Astrocyte (in vitro differentiated cells and primary cell): ENCODE measurements around the gene CCDC174. TPM values are rescaled to one million over a fixed set of nuclear protein-coding genes. Genes with fewer than 3 reads are reported as not detected.

Experiments
- DNase-seq: peaks from one replicate; pipeline ENCODE4 v3.0.0-alpha.2; 2010; ENCODE audit warnings: low read depth
- FAIRE-seq: peaks from 2 replicates; lab custom pipeline; 2011; peaks lifted over from hg19 to GRCh38; lab: Jason Lieb, UNC
- H2AFZ ChIP-seq: 2 replicates; pipeline ENCODE4 v1.6.0; 2012; ENCODE audit warnings: low read depth, low read length, inconsistent platforms
- H3K27ac ChIP-seq: 2 replicates; pipeline ENCODE4 v1.5.1; 2011; ENCODE audit warnings: low read depth, low read length, inconsistent platforms
- H3K27me3 ChIP-seq: 2 replicates; pipeline ENCODE4 v1.6.0; 2011; ENCODE audit warnings: low read length, inconsistent platforms; ENCODE audit not compliant: insufficient read depth
- H3K36me3 ChIP-seq: 2 replicates; pipeline ENCODE4 v1.5.1; 2011; ENCODE audit warnings: low read length, inconsistent platforms; ENCODE audit not compliant: insufficient read depth
- H3K4me1 ChIP-seq: 2 replicates; pipeline ENCODE4 v1.5.1; 2011; ENCODE audit warnings: low read length, inconsistent platforms; ENCODE audit not compliant: insufficient read depth
- H3K4me2 ChIP-seq: 2 replicates; pipeline ENCODE4 v1.6.0; 2012; ENCODE audit warnings: low read length, inconsistent platforms
- H3K4me3 ChIP-seq: 2 replicates; pipeline ENCODE4 v1.5.1; 2011; ENCODE audit warnings: low read depth, mild to moderate bottlenecking, low read length, inconsistent platforms; ENCODE audit not compliant: insufficient read depth
- H3K79me2 ChIP-seq: 2 replicates; pipeline ENCODE4 v1.6.0; 2012; ENCODE audit warnings: mild to moderate bottlenecking, low read length, inconsistent platforms; ENCODE audit not compliant: insufficient read depth
- H3K9ac ChIP-seq: 2 replicates; pipeline ENCODE4 v1.6.0; 2012; ENCODE audit warnings: mild to moderate bottlenecking, low read length, inconsistent platforms
- H3K9me3 ChIP-seq: 2 replicates; pipeline ENCODE4 v1.5.1; 2012; ENCODE audit warnings: low read depth, mild to moderate bottlenecking, low read length, inconsistent platforms; ENCODE audit not compliant: insufficient read depth
- H4K20me1 ChIP-seq: 2 replicates; pipeline ENCODE4 v1.6.0; 2012; ENCODE audit warnings: low read length, inconsistent platforms; ENCODE audit not compliant: insufficient read depth
- H3K27ac Mint-ChIP-seq: one replicate; pipeline ENCODE4 v1.8.0; 2021; ENCODE audit warnings: mild to moderate bottlenecking, mixed read lengths; ENCODE audit not compliant: unreplicated experiment
- H3K27me3 Mint-ChIP-seq: one replicate; pipeline ENCODE4 v1.8.0; 2021; ENCODE audit warnings: low read depth, mixed read lengths; ENCODE audit not compliant: unreplicated experiment
- H3K36me3 Mint-ChIP-seq: one replicate; pipeline ENCODE4 v1.8.0; 2021; ENCODE audit warnings: low read depth, mixed read lengths; ENCODE audit not compliant: unreplicated experiment
- H3K4me1 Mint-ChIP-seq: one replicate; pipeline ENCODE4 v1.8.0; 2021; ENCODE audit warnings: low read depth, mixed read lengths; ENCODE audit not compliant: unreplicated experiment
- H3K4me3 Mint-ChIP-seq: one replicate; pipeline ENCODE4 v1.8.0; 2021; ENCODE audit warnings: mild to moderate bottlenecking, moderate library complexity, mixed read lengths; ENCODE audit not compliant: unreplicated experiment
- H3K9me3 Mint-ChIP-seq: one replicate; pipeline ENCODE4 v1.8.0; 2021; ENCODE audit warnings: mild to moderate bottlenecking, mixed read lengths; ENCODE audit not compliant: unreplicated experiment
- CTCF ChIP-seq: IDR thresholded peaks from 2 replicates; pipeline ENCODE4 v1.5.1; 2011; ENCODE audit warnings: low read depth, mild to moderate bottlenecking, inconsistent platforms, low read length, moderate library complexity; ENCODE audit not compliant: insufficient read depth
- EZH2 ChIP-seq: IDR thresholded peaks from 2 replicates; pipeline ENCODE4 v1.6.1; 2012; ENCODE audit warnings: mild to moderate bottlenecking, low read length, inconsistent platforms; ENCODE audit not compliant: insufficient read depth
- total RNA-seq: library from RNA; stranded (reverse); gene quantifications from 2 replicates; pipeline ENCODE4 v1.2.1, GENCODE V29; 2021

CCDC174 gene
- total RNA-seq, 1 donor from 2014 or later = 17.4 TPM

DNA sequence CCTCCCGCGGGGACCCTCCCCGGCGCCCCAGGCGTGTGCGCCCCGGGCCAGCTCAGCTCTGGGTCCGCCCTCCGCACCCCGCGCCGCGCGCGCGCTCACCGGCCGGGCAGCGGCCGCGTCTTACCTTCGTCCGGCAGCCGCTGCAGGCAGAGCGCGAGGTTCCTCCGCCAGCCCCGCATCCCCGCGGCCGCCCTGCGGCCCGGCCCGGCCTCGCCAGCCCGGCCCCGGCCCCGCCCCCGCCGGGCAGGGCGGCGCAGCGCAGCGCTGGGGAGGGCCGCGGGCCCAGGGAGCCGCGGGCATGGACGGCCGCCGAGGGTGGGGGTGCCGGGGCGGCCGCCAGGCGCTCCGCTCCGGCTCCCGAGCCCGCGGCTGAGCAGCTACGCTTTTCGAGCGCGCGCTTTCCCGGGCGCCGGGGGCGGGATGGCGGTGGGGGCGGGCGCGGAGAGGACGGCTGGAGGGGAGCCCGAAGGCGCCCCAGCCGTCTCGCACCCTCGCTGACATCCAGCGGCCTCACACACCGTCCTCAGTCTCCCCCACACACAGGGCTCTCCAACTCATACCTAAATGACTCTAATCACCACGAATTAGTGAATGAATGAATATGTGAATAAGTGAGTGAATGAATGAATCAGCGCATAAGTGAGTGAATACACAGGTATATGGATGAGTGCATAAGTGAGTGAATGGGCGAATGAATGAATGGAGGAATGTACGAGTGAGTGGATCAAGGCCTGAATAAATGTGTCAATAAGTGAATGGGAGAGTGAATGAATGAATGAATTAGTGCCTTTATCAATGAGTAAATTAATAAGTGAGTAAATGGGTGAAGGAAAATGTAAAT lies 48.5 kb upstream of the CCDC174 start:
- peaks cover 12% of the 10 kb centered on the region for H3K4me1 Mint-ChIP-seq
- H3K36me3 Mint-ChIP-seq = no peaks in the 10 kb centered on the region
- FAIRE-seq (no peak), DNase-seq (no peak)
- Histone ChIP-seq H3K27me3 (peaks cover 39% of the 10 kb centered on the region), H3K9ac (no peak overlapping the region), H3K36me3 (no peaks in the 10 kb centered on the region), H3K4me3 (peak overlapping the region; percentile 23), H2AFZ (peak overlapping the region; percentile 41), H3K4me1 (peaks cover 4% of the 10 kb centered on the region), H3K27ac (no peak overlapping the region), H3K4me2 (peak overlapping the region; percentile 72), H4K20me1 (no peaks in the 10 kb centered on the region), H3K79me2 (no peaks in the 10 kb centered on the region), H3K9me3 (peaks cover 4% of the 10 kb centered on the region)
- H3K27me3 Mint-ChIP-seq = peaks cover 42% of the 10 kb centered on the region
- H3K27ac Mint-ChIP-seq = no peak overlapping the region
- no peaks in the 10 kb centered on the region for H3K9me3 Mint-ChIP-seq
- H3K4me3 Mint-ChIP-seq = peak overlapping the region; percentile 60
- TF ChIP-seq CTCF (no peak), EZH2 (peak; percentile 25)

DNA sequence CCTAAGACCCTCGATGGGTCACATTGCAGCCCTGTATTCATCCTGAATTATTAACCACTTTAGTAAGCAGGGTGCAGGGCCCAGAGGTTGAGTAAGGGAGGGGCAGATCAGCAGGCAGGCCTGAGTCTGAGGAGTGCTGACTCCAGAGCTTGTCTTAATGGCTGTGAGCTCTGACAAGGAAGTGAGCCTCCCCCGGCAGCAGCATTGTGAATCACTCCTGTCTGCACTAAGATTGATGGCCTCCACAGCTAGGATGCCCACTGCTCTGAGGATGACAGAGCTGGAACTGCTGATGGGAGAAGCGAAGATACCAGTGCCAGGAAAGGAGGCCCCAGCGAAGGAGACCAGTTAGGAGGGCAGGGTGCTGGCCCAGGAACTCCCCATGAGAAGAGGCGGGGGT lies 46.5 kb upstream of the CCDC174 start:
- peaks cover 4% of the 10 kb centered on the region for H3K4me1 ChIP-seq
- no peak overlapping the region for H3K9ac ChIP-seq
- no peak overlapping the region for H3K27ac ChIP-seq
- no peaks in the 10 kb centered on the region for H3K79me2 ChIP-seq
- DNase-seq (peak; percentile 28), FAIRE-seq (no peak)
- H2AFZ ChIP-seq = no peak overlapping the region
- H3K36me3 ChIP-seq = no peaks in the 10 kb centered on the region
- H3K9me3 Mint-ChIP-seq = no peaks in the 10 kb centered on the region
- H3K9me3 ChIP-seq = peaks cover 4% of the 10 kb centered on the region
- no peaks in the 10 kb centered on the region for H3K36me3 Mint-ChIP-seq
- no peak overlapping the region for H3K4me3 ChIP-seq
- no peaks in the 10 kb centered on the region for H4K20me1 ChIP-seq
- H3K4me2 ChIP-seq = no peak overlapping the region
- H3K4me1 Mint-ChIP-seq = peaks cover 12% of the 10 kb centered on the region
- H3K27me3 Mint-ChIP-seq = peaks cover 31% of the 10 kb centered on the region
- H3K4me3 Mint-ChIP-seq = no peak overlapping the region
- peaks cover 42% of the 10 kb centered on the region for H3K27me3 ChIP-seq
- no peak for TF ChIP-seq EZH2
- no peak for TF ChIP-seq CTCF
- H3K27ac Mint-ChIP-seq = no peak overlapping the region

DNA sequence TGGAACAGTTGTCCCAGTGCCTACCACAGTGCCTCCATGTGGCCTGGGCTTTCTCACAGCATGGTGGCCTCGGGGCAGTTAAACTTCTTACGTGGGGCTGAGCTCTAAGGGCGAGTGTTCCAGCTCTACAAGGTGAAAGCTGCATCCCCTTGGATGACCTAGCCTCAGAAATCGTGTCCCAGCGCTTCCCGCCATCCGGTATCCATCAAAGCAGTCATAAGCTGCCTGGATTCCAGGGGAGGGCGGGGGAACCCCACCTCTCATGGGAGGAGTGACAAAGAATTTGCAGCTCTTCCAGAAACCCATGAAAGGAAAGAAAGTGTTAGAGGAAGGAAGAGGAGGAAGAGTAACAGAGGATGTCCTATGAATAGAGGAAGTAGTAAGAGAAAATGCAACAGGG lies 45.8 kb upstream of the CCDC174 start:
- H3K9ac ChIP-seq = no peak overlapping the region
- no peak overlapping the region for H3K27ac ChIP-seq
- Mint-ChIP-seq H3K4me3 (no peak overlapping the region), H3K27ac (no peak overlapping the region), H3K27me3 (peaks cover 27% of the 10 kb centered on the region), H3K9me3 (no peaks in the 10 kb centered on the region), H3K4me1 (peaks cover 12% of the 10 kb centered on the region), H3K36me3 (no peaks in the 10 kb centered on the region)
- no peak for DNase-seq
- no peak overlapping the region for H2AFZ ChIP-seq
- FAIRE-seq = no peak
- H3K79me2 ChIP-seq = no peaks in the 10 kb centered on the region
- no peak overlapping the region for H3K4me2 ChIP-seq
- no peaks in the 10 kb centered on the region for H3K36me3 ChIP-seq
- TF ChIP-seq CTCF (no peak), EZH2 (no peak)
- H3K4me3 ChIP-seq = no peak overlapping the region
- peaks cover 4% of the 10 kb centered on the region for H3K9me3 ChIP-seq
- H3K27me3 ChIP-seq = peaks cover 42% of the 10 kb centered on the region
- no peaks in the 10 kb centered on the region for H4K20me1 ChIP-seq
- peaks cover 4% of the 10 kb centered on the region for H3K4me1 ChIP-seq
